GM19193 (cell line): Measurements from ENCODE around the gene GJA4.

Experiments used
- POLR2A ChIP-seq: IDR thresholded peaks from 4 replicates; pipeline ENCODE4 v1.6.1; 2011; ENCODE audit not compliant: insufficient read depth, insufficient read length; ENCODE audit errors: extremely low read depth

The GJA4 gene

GRCh38 chr1:34794790-34795180 lies 2.0 kb downstream of the GJA4 start:
- TF ChIP-seq POLR2A, result no peak

- no peak for TF ChIP-seq POLR2A
Measured at GRCh38 chr1:34795916-34796315, 3.1 kb downstream of the GJA4 start.

- TF ChIP-seq POLR2A, result no peak
Measured at GRCh38 chr1:34796990-34797389, 4.2 kb downstream of the GJA4 start.

- TF ChIP-seq POLR2A, result no peak
Measured at GRCh38 chr1:34800214-34800613, 7.4 kb downstream of the GJA4 start.

GRCh38 chr1:34803770-34804169 lies 11.0 kb downstream of the GJA4 start:
- TF ChIP-seq POLR2A, result no peak

- TF ChIP-seq POLR2A, result no peak
Measured at GRCh38 chr1:34806396-34806795, 13.6 kb downstream of the GJA4 start.

- TF ChIP-seq POLR2A, result no peak
Measured at GRCh38 chr1:34808051-34808810, 15.4 kb downstream of the GJA4 start.

- no peak for TF ChIP-seq POLR2A
Measured at GRCh38 chr1:34816332-34816731, 23.5 kb downstream of the GJA4 start.

- no peak for TF ChIP-seq POLR2A
Measured at GRCh38 chr1:34816778-34817177, 24.0 kb downstream of the GJA4 start.

- no peak for TF ChIP-seq POLR2A
Measured at GRCh38 chr1:34822202-34822601, 29.4 kb downstream of the GJA4 start.

GRCh38 chr1:34824817-34825454 lies 32.1 kb downstream of the GJA4 start:
- no peak for TF ChIP-seq POLR2A

GRCh38 chr1:34825455-34826091 lies 32.8 kb downstream of the GJA4 start:
- no peak for TF ChIP-seq POLR2A

- no peak for TF ChIP-seq POLR2A
Measured at GRCh38 chr1:34827341-34827941, 34.6 kb downstream of the GJA4 start.

GRCh38 chr1:34828611-34829010 lies 35.8 kb downstream of the GJA4 start:
- no peak for TF ChIP-seq POLR2A

- no peak for TF ChIP-seq POLR2A
Measured at GRCh38 chr1:34829250-34829649, 36.5 kb downstream of the GJA4 start.

- TF ChIP-seq POLR2A, result no peak
Measured at GRCh38 chr1:34831721-34832246, 39.0 kb downstream of the GJA4 start.

- no peak for TF ChIP-seq POLR2A
Measured at GRCh38 chr1:34833711-34834110, 40.9 kb downstream of the GJA4 start.
